B cell (primary cell): ENCODE results near the gene FGFR3. TPM values are rescaled to one million over a fixed set of nuclear protein-coding genes. Genes with fewer than 3 reads are reported as not detected.

Source experiments
- ATAC-seq: fragments of 200-7000 bp; cut with Tn5 transposase; one replicate; pipeline ENCODE4 v1.10.0; 2021; ENCODE audit warnings: low read depth, mild to moderate bottlenecking, moderate number of reproducible peaks, moderate library complexity
- CTCF ChIA-PET: fragments of 350-600 bp; sonication (Branson Sonifier 250); formaldehyde crosslinking; loops from one replicate; lab custom pipeline; 2021; ENCODE audit warnings: antibody characterized with exemption, inconsistent platforms; lab: Charles Lee
- POLR2A ChIA-PET: fragments of 350-600 bp; sonication (Branson Sonifier 250); formaldehyde crosslinking; loops from one replicate; lab custom pipeline; 2021; ENCODE audit warnings: antibody characterized with exemption; lab: Charles Lee
- DNase-seq: peaks from one replicate; pipeline ENCODE4 v3.0.0; 2013
- H2AFZ ChIP-seq: 2 replicates; pipeline ENCODE4 v1.6.1; 2012; ENCODE audit warnings: mild to moderate bottlenecking, low read depth, low read length; ENCODE audit not compliant: insufficient read depth, poor library complexity, severe bottlenecking
- H3K27ac ChIP-seq, 2 donors: 1 replicate in 1 of 2; 2 replicates in 1 of 2; pipeline ENCODE4 v1.5.1; 2012 to 2013; ENCODE audit warnings: low read length in 2 of 2, mild to moderate bottlenecking in 2 of 2, moderate library complexity in 1 of 2
- H3K27me3 ChIP-seq, 4 experiments: fragments of 200-600 bp in 1 of 4; sonication (generic) in 1 of 4; replicated peaks in 1 of 4; 1 replicate in 2 of 4; 2 replicates in 2 of 4; pipeline versions ENCODE4 v1.6.1 to v1.7.0; 2013 to 2016; ENCODE audit warnings: low read length in 3 of 4, mild to moderate bottlenecking in 2 of 4, mixed read lengths in 1 of 4, moderate library complexity in 1 of 4; ENCODE audit not compliant: insufficient read depth in 4 of 4, control insufficient read depth in 3 of 4; ENCODE audit errors: control extremely low read depth in 1 of 4
- H3K36me3 ChIP-seq, 2 experiments: replicated peaks in 1 of 2; 1 replicate in 1 of 2; 2 replicates in 1 of 2; pipeline versions ENCODE4 v1.6.1 to v1.7.1; 2013; ENCODE audit warnings: low read length in 1 of 2; ENCODE audit not compliant: insufficient read depth in 2 of 2, control insufficient read depth in 1 of 2; ENCODE audit errors: control extremely low read depth in 1 of 2, extremely low read depth in 1 of 2
- H3K4me1 ChIP-seq, 2 donors: fragments of 200-600 bp in 1 of 2; sonication (generic) in 1 of 2; 1 replicate in 1 of 2; 2 replicates in 1 of 2; pipeline versions ENCODE4 v1.5.1 to v1.6.1; 2013 to 2017; ENCODE audit warnings: low read length in 2 of 2; ENCODE audit not compliant: control insufficient read depth in 2 of 2, insufficient read depth in 2 of 2
- H3K4me2 ChIP-seq: replicated peaks from 2 replicates; pipeline ENCODE3; 2012; ENCODE audit warnings: mild to moderate bottlenecking, low read depth, low read length; ENCODE audit not compliant: poor library complexity, severe bottlenecking
- H3K4me3 ChIP-seq, 5 experiments: fragments of 200-600 bp in 1 of 5; sonication (generic) in 1 of 5; 1 replicate in 3 of 5; 2 replicates in 2 of 5; pipeline versions ENCODE4 v1.5.1 to v1.7.0; 2011 to 2016; ENCODE audit warnings: low read length in 4 of 5, mild to moderate bottlenecking in 4 of 5, low read depth in 2 of 5, control low read depth in 1 of 5, moderate library complexity in 1 of 5; ENCODE audit not compliant: insufficient read depth in 1 of 5; ENCODE audit errors: control extremely low read depth in 1 of 5, extremely low read depth in 1 of 5
- H3K79me2 ChIP-seq: fragments of 200-600 bp; sonication (generic); one replicate; pipeline ENCODE4 v1.6.0; 2016; ENCODE audit warnings: low read length; ENCODE audit not compliant: control insufficient read depth, insufficient read depth
- H3K9ac ChIP-seq: fragments of 200-600 bp; sonication (generic); 2 replicates; pipeline ENCODE4 v1.6.1; 2017; ENCODE audit warnings: mild to moderate bottlenecking, low read length, moderate library complexity
- H3K9me3 ChIP-seq, 3 donors: one replicate each; pipeline versions ENCODE4 v1.6.1 to v1.7.1; 2013; ENCODE audit warnings: low read length in 2 of 3; ENCODE audit not compliant: control insufficient read depth in 2 of 3, insufficient read depth in 1 of 3; ENCODE audit errors: control extremely low read depth in 1 of 3
- H4K20me1 ChIP-seq: 2 replicates; pipeline ENCODE4 v1.6.0; 2012; ENCODE audit warnings: mild to moderate bottlenecking, low read length; ENCODE audit not compliant: insufficient read depth, control insufficient read depth, poor library complexity, severe bottlenecking
- H3K27ac Mint-ChIP-seq: one replicate; pipeline ENCODE4 v1.8.0; 2021; ENCODE audit warnings: mixed read lengths
- H3K27me3 Mint-ChIP-seq: one replicate; pipeline ENCODE4 v1.8.0; 2021; ENCODE audit warnings: mixed read lengths
- H3K4me1 Mint-ChIP-seq: one replicate; pipeline ENCODE4 v1.8.0; 2021; ENCODE audit warnings: mixed read lengths
- H3K4me3 Mint-ChIP-seq: one replicate; pipeline ENCODE4 v1.8.0; 2021; ENCODE audit warnings: mixed read lengths
- H3K9me3 Mint-ChIP-seq: one replicate; pipeline ENCODE4 v1.8.0; 2022; ENCODE audit warnings: mixed read lengths; ENCODE audit not compliant: insufficient read depth
- EZH2 ChIP-seq: IDR thresholded peaks from 2 replicates; pipeline ENCODE4 v1.6.1; 2012; ENCODE audit warnings: borderline replicate concordance, low read depth, mild to moderate bottlenecking, moderate library complexity, low read length; ENCODE audit not compliant: insufficient read depth, poor library complexity, severe bottlenecking
- WGBS: methylation state at CpG from one replicate; pipeline ENCODE4 v1.1.5; 2013; ENCODE audit warnings: missing lambda C conversion rate; ENCODE audit not compliant: insufficient coverage; 5-methylcytosine and 5-hydroxymethylcytosine counted together
- intact Hi-C: fragments of 100-400 bp; cut with micrococcal nuclease; formaldehyde crosslinking; loops from one replicate; pipeline ENCODE4 v1.10.0; 2022
- polyA plus RNA-seq: library from polyadenylated mRNA; depleted of rRNA; stranded (reverse); fragments of >200 nt; gene quantifications from 2 replicates; pipeline ENCODE4 v1.2.3, GENCODE V29; 2012
- total RNA-seq, 2 donors: library from RNA; stranded (reverse); fragments of 120-200 nt in 1 of 2; gene quantifications; 1 replicate in 1 of 2; 2 replicates in 1 of 2; pipeline versions ENCODE4 v1.2.3 to v1.2.4, GENCODE V29; 2013 to 2022
- TF ChIP-seq, protein P1 (sequence below): fragments of 200-600 bp; IDR thresholded peaks from one replicate; pipeline ENCODE4 v1.8.0; 2022; ENCODE audit warnings: antibody characterized with exemption, mild to moderate bottlenecking

Gene FGFR3
- total and polyA plus RNA-seq, 2 donors (not counting 1 experiment from before 2014, with no cell fraction given) = not detected

GRCh38 chr4:1841887-1842210 is 48.8 kb downstream of the FGFR3 start:
- Mint-ChIP-seq H3K27me3 (no peaks in the 10 kb centered on the region), H3K4me1 (peaks cover 4% of the 10 kb centered on the region), H3K4me3 (no peak overlapping the region), H3K27ac (no peak overlapping the region), H3K9me3 (no peaks in the 10 kb centered on the region)
- Histone ChIP-seq H3K27me3 (no peaks in the 10 kb centered on the region), H3K9ac (no peak overlapping the region), H3K4me3 (no peak overlapping the region), H4K20me1 (peaks cover 31% of the 10 kb centered on the region), H3K36me3 (peaks cover 1 to 69% of the 10 kb centered on the region in 2 experiments), H2AFZ (no peak overlapping the region), H3K4me1 (no peaks in the 10 kb centered on the region), H3K9me3 (no peaks in the 10 kb centered on the region), H3K4me2 (no peak overlapping the region), H3K27ac (no peak overlapping the region), H3K79me2 (peaks cover 57% of the 10 kb centered on the region)
- intact Hi-C loops = no loop called here
- WGBS = 100% methylated on average over 2 of the region's 9 CpGs
- TF ChIP-seq EZH2 = no peak
- DNase-seq = no peak
- ChIA-PET POLR2A (no interaction called here), CTCF (no interaction called here)
- ATAC-seq = no peak

GRCh38 chr4:1842339-1842895 is 49.3 kb downstream of the FGFR3 start:
- H3K4me3 Mint-ChIP-seq = no peak overlapping the region
- H3K4me1 Mint-ChIP-seq = peaks cover 4% of the 10 kb centered on the region
- Histone ChIP-seq H3K4me2 (no peak overlapping the region), H3K9ac (no peak overlapping the region), H3K4me1 (no peaks in the 10 kb centered on the region), H4K20me1 (peaks cover 31% of the 10 kb centered on the region), H2AFZ (no peak overlapping the region), H3K27me3 (no peaks in the 10 kb centered on the region), H3K36me3 (peaks cover 1 to 66% of the 10 kb centered on the region in 2 experiments), H3K27ac (no peak overlapping the region), H3K4me3 (no peak overlapping the region), H3K9me3 (no peaks in the 10 kb centered on the region), H3K79me2 (peaks cover 63% of the 10 kb centered on the region)
- intact Hi-C loops = no loop called here
- no peak overlapping the region for H3K27ac Mint-ChIP-seq
- H3K9me3 Mint-ChIP-seq = no peaks in the 10 kb centered on the region
- no peaks in the 10 kb centered on the region for H3K27me3 Mint-ChIP-seq
- WGBS = 98% methylated on average over 13 of the region's 13 CpGs
- ChIA-PET CTCF (no interaction called here), POLR2A (no interaction called here)
- ATAC-seq (no peak), DNase-seq (no peak)
- no peak for TF ChIP-seq EZH2
- TF ChIP-seq, protein P1, sequence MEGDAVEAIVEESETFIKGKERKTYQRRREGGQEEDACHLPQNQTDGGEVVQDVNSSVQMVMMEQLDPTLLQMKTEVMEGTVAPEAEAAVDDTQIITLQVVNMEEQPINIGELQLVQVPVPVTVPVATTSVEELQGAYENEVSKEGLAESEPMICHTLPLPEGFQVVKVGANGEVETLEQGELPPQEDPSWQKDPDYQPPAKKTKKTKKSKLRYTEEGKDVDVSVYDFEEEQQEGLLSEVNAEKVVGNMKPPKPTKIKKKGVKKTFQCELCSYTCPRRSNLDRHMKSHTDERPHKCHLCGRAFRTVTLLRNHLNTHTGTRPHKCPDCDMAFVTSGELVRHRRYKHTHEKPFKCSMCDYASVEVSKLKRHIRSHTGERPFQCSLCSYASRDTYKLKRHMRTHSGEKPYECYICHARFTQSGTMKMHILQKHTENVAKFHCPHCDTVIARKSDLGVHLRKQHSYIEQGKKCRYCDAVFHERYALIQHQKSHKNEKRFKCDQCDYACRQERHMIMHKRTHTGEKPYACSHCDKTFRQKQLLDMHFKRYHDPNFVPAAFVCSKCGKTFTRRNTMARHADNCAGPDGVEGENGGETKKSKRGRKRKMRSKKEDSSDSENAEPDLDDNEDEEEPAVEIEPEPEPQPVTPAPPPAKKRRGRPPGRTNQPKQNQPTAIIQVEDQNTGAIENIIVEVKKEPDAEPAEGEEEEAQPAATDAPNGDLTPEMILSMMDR = no peak
